Activated T-cell treated with anti-CD3 and anti-CD28 coated beads, Interleukin-2, amount 50 U/mL, for 1 hour (primary cell): ENCODE results near the gene TRAF5.

Source experiments
- DNase-seq: peaks from one replicate; pipeline ENCODE4 v3.0.0-alpha.2; 2020

Gene TRAF5

DNA sequence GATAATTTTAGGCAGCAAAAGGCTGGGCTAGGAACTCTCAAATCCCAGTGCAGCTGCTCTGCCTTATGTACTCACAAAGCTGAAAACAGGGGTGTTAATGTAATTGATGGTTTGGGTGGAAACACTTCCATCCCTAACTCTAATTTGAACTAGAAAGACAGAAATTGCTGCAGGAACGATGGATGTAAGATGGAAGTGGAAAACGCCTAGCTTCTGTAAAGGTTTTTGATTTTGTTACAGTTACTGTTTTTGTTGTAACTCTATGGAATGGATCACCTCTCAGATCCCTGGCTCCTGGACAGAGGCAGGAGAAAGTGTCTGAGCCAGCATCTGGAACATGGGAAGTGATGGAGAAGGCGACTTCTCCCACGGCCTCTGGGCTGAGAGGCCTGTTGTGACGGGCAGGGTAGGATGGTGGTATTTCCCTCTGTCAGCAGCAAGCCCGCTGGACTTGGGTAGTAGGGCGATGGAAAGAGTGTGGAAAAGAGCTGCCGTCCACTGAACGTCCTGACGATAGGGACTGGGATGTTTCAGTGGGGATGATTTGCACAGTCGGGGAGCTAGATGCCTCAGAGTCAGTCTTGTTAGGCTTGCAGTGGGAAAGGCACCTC, 1.6 kb downstream of the TRAF5 start:
- DNase-seq: no peak

DNA sequence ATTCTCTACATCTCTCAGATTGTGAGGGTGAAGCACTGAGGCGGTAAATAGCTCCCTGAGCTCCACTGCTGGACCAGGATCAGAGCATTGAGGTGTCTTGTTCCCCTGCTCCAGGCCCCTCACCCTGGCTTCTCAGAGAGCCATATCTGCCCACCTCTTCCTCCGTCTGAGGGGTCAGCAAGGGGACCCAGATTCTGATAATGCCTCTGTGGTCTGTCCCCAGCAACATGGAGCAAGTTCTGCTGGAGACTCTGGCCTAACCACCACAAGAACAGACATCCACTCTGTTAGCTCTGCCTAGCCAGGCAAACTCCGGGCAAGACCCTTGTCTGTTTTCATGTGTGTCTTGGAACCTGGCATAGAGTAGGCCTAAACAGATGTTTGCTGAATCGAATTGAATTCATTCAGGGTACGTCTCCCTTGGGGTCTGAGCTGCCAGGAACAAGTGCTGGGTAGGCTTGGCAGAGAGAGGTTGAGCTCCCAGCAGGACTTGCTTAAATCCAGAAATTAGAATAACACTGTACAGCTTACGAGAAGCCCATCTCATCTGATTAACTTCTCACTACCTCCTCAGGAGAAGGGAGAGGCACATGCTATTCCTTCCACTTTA, 2.3 kb downstream of the TRAF5 start:
- DNase-seq: no peak

DNA sequence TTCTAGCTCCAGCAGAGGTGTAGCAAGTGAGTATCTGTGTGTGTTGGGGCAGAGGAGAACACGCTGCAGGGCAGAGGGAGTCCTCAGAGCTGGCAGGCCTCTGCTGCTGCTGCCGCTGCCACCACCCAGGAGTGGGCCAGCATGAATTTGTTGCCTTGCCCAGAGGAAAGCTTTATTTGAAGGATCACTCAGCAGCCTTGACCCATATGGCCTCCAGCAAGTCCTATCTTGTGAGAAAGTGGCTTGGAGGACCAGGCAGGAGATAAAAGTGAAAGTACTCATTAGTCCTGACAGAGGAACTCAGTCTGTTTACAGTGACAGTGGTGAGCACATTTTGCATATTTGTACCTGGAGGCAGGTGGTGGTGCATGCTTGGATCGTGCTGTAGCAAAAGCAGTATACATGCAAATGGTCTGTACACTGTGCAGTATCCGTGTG, 3.1 kb downstream of the TRAF5 start:
- no peak for DNase-seq

DNA sequence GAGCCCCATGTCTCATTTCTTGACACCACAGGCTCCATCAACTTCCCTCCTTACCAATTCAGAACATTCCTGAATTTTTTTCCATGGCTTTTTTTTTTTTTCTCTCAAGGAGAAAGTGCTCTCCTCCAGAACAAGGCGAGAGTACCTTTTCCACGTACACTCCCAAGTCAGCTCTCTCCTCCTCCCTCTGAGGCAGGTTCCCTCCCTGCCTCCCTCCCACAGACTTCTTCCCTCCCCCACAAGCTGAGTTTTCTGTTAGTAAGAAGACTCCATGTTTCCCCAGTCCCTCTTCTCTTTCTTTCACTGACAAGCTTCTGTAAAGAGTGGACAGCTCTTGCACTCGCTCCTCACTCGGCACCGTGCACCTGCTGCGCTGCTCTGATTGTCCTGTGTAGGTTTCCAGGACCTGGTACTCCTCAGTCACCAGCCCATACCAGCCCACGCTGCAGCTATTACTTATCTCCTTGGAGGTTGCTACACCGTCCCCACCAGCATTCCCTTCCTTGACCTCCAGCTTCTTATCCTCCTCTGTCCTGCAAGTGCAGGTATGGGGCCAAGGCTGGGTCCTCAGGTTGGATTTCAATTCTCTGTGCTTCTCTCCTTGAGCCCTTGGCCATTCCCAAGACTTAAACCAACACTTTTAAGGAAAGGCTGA, 3.8 kb downstream of the TRAF5 start:
- no peak for DNase-seq

DNA sequence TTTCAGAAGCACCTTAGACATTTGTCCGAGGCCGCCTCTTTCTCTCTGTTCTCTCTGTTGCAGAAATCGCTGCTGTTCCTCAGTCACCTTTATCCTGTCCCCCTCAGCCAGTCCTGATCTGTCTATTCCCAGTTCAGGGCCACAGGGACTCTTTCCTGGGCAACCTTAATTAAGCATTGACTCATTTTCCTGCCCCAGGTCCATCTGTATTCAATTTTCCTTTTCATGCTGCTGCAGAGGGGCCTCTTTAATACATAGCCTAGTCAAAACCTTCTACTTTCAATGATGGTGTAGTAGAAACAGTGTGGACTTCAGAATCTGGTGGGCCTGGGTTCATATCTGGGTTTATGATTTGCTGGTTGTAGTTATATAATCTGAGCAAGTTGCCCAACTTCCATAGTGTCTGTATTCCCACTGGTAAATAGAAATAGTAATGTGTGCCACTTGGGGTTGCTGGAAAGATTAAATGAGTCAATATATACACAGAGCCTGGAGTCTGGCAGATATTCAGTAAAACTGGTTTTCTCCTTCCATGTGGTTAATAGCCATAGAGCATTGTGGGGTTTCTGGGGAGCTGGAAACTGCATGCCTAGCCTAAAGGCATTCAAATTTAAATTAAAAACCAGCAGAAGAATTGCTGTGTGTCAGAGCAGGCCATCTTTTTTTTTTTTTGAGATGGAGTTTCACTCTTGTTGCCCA, 4.5 kb downstream of the TRAF5 start:
- DNase-seq: no peak

DNA sequence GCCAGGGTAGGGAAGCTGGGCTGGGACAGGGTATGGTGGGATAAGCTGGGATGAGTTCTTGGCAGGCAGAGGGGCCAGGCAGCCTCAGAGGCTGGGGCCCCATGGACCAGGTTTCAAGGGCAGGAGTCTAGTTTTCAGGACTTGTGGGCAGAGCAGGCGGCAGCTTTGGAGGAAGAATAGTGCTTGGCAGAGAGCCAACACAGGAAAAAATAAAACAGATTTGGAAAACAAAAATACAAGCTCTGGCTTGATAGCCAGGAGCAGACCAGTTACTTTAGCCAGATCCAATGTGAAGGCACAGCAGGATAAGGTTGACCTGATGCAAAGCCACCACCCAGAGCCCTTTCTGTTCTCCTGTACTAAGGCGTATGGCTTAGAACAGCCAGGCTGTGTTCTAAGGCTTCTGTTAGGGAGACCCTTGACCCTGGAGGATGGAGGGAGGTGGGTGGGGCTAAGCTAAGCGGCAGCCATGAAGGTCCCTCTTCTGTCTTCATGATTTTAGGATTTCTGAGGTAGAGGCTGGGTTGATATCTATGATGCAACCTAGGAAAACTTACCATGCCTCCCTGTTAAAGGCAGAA, 5.5 kb downstream of the TRAF5 start:
- no peak for DNase-seq

DNA sequence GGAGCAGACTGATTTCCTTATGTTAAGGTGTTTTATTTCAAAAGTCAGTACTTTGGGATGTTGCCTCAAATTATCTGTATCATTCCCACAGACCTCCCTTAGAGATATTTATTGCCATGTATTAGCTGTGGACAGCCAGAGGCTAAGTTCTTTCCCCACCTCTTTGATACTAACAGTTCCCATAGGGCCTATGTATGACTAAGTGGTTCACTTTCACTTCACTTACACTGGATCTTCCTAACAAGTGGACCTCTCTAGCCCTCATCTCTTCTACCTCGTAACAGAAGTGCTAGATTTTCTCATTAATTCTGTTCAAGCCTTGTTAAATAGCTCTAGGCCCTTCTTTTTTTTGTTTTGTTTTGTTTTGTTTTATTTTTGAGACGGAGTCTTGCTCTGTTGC, 6.2 kb downstream of the TRAF5 start:
- no peak for DNase-seq

DNA sequence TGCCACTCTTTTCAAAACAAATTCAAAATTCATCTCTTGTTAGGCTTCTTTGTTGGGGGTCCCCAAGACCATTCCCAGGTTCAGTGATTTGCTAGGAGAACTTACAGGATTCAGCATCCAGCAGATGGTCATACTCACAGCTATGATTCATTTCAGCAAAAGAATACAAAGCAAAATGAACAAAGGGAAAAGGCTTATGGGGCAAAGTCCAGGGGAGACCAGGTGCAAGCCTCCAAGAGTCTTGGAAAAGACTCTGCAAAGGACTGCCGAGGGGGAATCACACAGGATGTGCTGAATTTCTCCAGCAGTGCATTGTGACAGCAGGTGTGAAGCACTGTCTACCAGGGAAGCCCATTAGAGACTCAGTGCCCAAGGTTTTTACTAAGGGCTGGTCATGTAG, 7.3 kb downstream of the TRAF5 start:
- no peak for DNase-seq

DNA sequence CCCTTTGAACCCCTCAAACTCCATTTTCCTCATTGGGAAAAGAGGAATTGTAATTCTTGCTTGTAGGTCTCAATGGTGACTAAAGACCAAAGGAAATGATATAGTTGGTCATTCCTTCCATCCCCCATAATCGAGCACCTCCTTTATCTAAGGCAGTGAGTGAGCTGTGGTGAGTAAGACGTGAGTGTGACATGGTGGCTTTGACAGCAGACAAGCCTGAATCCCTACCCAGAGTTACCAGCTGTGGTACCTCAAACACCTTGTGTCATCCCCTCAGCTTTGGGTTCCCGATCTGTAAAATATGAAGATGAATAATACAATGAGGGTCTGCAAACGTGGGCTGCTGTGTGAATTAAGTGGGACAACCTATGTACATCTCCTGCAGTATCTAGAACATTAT, 8.4 kb downstream of the TRAF5 start:
- no peak for DNase-seq

DNA sequence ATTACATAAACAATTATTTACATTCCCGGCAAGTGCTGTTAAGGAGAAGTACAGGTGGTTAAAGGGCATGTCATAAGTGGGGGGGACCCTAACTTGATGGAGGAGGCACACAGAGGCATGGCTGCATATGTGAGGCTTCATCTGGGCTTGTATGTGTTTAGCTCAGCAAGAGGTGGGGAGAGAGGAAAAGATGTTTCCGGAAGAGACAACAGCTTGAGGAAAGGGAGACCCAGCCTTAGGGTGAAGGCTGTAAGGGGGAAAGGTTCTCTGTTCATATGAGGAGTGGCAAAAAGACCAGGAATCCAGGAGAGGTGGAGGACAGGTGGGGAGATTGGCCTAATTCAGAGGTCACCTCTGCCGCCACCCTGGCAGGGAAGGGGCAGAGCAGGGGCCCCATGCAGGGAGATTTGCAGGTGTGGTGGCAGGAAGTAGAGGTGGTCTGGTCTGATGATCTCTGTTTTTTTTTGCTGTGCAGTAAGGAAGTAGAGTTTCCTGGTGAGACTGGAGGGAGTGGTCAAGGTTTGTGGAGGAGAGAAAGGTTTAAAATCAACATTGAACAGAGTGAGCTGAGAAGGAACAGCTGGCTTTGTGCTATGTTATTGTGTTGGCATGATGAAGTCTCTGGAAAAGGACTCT, 9.0 kb downstream of the TRAF5 start:
- no peak for DNase-seq

DNA sequence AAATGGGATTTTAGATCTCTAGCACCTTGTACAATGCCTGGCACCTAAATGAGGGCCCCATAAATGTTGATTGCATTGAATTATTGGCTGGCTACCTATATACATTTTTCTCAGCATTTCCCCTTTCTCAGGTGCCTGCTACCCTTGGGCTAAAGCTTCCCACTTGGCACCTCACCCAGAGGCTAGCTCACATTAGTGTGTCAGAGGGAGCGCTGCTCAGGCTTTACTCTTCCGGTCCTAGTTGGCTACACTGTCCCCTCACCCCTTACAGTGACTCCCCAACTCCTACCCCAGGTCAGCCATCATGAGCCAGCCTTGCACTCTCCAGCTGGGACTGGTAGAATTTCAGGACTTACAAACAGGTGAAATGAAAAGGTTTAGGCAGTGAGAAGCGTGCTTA, 9.5 kb downstream of the TRAF5 start:
- DNase-seq: no peak

DNA sequence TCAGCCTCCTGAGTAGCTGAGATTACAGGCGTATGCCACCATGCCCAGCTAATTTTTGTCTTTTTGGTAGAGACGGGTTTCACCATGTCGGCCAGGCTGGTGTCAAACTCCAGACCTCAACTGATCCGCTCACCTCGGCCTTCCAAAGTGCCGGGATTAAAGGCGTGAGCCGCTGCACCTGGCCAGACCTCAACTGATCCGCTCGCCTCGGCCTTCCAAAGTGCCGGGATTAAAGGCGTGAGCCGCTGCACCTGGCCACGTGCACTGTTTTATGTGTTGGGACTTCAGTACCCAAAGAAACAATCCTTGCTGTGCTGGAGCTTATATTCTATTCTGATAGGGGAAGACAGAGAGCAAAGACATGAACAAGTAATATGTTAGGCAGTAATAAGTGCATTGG, 10.1 kb downstream of the TRAF5 start:
- no peak for DNase-seq

DNA sequence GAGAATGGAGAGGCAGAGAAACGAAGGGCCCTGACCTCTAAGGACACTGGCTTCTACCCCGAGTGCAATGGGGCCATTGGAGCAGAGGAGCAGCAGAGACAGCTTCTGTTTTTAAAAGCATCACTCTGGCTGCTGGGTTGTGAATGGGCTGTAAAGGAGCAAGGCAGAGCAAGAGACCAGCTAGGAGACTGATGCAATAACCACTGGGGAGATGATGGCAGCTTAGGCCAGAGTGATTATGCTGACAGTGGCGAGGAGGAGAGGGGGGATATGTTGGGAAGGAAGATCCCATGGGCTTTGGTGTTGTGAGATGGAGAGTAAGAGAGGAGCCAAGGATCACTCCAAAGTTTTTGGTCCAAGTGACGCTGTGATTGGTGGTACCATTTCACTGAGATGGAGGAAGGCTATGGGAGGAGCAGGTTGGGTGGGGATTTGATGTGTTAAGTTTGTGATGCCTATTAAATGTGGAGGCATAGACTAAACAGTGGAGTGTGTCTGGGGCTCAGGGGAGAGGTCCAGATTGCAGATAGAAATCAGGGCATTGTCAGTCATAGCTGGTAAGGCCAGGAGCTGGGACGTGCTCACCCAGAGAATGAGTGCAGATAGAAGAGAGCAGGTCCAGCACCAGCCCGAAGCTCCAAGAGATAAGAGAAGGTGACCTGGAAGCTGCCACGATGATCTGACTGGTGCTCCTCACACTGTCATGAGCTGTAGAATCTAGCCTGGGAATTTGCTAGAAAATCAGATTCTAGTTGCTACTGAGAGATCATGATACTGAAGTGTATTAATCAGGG, 11.0 kb downstream of the TRAF5 start:
- DNase-seq: no peak

DNA sequence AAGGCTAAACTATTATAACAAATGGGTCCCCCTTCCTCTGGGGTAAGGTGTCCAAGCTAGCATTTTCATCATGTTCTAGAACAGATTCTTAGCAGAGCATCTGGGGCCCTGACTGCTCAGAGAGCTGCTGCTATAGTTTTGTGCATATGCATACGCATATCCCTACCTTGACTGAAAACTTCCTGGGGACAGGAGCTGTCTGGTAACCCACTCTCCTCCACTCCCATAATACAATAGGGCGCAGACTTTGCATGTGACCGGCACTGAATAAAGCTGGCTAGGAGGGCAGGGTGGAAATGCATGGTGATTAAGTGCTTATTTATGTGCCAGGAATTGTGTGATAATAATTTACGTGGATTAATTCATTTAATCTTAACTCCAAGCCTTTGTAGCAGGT, 11.6 kb downstream of the TRAF5 start:
- DNase-seq: no peak

DNA sequence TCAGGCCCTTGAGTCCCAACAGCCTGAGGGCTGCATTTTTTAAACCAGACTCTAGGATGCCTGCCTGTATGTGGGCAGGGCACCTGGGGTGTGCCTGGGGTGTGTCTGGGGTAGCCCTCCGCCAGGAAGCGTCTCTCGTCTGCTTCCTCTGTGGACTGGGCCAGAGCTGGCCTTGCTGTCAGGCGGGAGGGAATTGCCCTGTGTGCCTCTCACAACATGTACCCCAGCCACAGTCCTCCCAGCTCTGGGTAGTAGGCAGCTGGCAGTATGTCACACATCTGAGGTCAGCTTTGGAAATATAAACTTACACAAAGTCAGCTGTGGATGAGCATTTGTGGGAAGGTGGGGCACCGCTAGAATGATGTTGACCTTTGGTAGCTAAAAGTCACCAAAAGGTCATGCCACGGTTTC, 13.0 kb downstream of the TRAF5 start:
- DNase-seq: no peak

DNA sequence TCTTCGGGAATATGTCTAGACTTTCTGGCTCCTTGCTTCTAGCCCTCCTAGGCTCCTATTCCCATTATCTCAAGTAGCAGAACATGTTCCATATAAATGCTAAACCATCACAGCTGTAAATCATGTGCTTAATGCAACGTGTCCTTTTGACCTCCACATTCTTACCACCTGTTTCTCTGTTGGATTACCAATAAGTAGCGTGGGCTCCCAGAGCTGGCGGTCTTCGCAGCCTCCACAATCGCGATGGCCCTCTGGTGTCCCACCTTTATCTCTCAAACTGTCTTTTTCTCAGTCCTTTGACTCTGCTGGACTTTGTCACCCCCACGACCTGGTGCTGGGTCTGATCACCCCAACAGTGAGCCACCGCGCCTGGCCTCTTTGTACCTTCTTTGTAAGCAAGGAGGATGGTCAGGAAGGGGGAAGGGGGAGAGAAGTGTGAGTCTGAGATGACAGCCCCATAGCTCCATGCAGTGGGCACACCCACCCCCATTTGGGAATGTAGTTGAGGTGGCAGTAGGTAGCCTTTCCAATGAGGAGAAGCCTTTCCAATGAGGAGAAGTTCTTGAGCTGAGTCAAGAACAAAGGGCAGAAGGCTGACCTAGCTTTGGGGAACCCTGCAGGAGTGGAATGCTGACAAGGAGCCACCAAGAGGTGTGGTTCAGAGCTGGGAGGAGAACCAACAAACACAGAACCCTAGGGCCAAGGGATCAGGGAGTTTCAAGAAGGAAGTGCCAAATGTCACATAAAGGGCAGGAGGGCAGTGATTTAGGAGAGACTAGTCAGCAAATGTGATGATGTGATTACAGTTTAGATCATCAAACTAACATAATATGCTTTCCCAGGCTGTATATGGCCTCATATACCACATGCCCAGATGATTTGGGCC, 14.2 kb downstream of the TRAF5 start:
- DNase-seq: no peak

DNA sequence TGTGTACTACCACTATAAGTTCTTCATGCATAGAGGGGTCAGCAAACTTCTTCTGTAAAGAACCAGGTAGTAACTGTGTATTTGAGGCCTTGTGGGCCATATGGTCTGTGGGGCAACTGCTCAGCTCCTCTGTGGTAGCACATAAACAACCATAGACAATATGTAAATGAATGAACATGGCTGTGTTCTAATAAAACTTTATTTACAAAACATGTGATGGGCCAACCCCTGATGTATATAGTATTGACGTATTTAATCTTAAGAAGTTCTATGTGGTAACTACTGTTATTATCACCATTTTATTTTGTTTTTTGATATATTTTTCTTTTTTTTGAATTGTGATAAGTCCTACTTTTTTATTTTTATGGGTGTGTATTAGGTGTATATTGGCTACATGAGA, 15.4 kb downstream of the TRAF5 start:
- DNase-seq: no peak

DNA sequence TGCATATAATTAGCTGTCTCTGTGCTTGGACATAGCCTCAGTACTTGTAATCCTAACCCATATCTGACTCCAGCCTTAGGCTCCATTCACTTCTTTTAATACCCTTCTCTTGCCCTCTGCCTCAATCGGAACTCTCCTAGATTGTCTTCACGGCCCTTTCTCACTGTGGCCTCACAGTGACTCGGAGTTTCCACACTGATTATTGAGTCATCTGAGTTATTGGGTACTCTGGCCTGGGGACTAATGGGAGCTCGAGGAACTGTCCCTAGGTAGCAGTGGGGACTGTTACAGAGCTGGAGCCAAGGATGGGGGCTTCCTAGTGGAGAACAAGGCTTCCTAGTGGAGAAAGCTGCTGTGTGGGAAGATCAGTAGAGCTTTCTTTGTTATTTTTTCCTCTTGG, 17.0 kb downstream of the TRAF5 start:
- no peak for DNase-seq

DNA sequence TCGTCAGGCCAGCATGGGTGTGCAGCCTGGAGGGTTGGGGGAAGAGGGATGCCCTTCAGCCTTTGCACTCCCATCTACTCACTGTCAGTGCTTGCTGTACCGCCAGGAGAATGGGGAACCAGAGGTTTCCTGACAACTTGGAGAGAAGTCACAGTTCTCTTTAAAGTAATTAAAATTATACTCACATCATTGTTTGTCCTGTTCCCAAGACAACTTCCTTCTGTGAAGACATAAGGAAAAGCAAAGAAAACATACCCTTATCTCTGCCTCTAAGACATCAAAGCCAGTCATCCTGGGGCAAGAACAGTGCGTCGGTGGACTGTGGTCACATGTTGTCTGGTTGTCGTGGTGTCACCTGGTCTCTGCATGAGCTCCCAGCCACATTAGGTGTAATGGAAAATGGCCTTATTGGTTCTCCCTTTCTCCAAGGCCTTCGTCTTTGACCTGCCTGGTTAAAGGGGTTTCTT, 17.6 kb downstream of the TRAF5 start:
- DNase-seq: no peak

DNA sequence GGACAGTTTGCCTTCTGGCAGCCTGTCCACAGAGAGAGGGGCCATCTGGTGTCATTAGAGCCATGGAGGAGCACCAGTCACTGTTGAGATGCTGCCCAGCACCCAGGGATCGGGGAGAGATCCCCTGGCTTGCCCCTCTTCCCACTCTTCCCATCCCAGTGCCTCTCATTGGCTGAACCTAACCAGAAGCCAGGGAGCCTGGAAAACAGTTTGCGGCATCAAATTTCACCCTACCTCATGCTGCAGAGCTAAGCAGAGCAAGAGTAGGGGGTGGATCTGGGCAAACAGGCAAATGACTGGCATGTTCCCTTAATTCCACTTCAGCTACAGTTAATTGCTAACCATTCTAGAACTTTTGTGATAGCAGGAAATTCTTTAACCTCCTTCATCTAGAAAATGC, 19.1 kb downstream of the TRAF5 start:
- no peak for DNase-seq
